Endothelial cell (in vitro differentiated cells): ENCODE data around the gene PARP3. TPM values are rescaled to one million over a fixed set of nuclear protein-coding genes. Genes with fewer than 3 reads are reported as not detected.
"Not testable (repeated sequence)": the region's sequence is repeated elsewhere in the genome, so short reads cannot be mapped to it uniquely, and the experiment has no call there.

Experiments
- DNase-seq: peaks from one replicate; pipeline ENCODE4 v3.0.0; 2021; ENCODE audit warnings: low spot score
- H3K27ac Mint-ChIP-seq: one replicate; pipeline ENCODE4 v1.8.0; 2021; ENCODE audit warnings: mixed read lengths, inconsistent platforms; ENCODE audit not compliant: unreplicated experiment
- H3K27me3 Mint-ChIP-seq: one replicate; pipeline ENCODE4 v1.8.0; 2021; ENCODE audit warnings: mild to moderate bottlenecking, moderate library complexity, mixed read lengths, inconsistent platforms; ENCODE audit not compliant: unreplicated experiment
- H3K36me3 Mint-ChIP-seq: one replicate; pipeline ENCODE4 v1.8.0; 2021; ENCODE audit warnings: mild to moderate bottlenecking, low read depth, mixed read lengths, inconsistent platforms; ENCODE audit not compliant: unreplicated experiment
- H3K4me1 Mint-ChIP-seq: one replicate; pipeline ENCODE4 v1.8.0; 2021; ENCODE audit warnings: mild to moderate bottlenecking, mixed read lengths, inconsistent platforms; ENCODE audit not compliant: unreplicated experiment
- H3K4me3 Mint-ChIP-seq: one replicate; pipeline ENCODE4 v1.8.0; 2021; ENCODE audit warnings: mild to moderate bottlenecking, mixed read lengths, inconsistent platforms; ENCODE audit not compliant: unreplicated experiment
- H3K9me3 Mint-ChIP-seq: one replicate; pipeline ENCODE4 v1.8.0; 2021; ENCODE audit warnings: mixed read lengths, inconsistent platforms; ENCODE audit not compliant: unreplicated experiment
- CTCF ChIP-seq: fragments of 200-600 bp; sonication (generic); IDR thresholded peaks from one replicate; pipeline ENCODE4 v1.5.0; 2021; ENCODE audit warnings: antibody characterized with exemption; ENCODE audit not compliant: unreplicated experiment
- total RNA-seq: library from RNA; stranded (reverse); fragmentation: NEBNext Ultra II Directional; extraction: Animal tissue kit (Norgen Biotek cat#: 25700); gene quantifications from one replicate; pipeline ENCODE4 v1.2.1, GENCODE V29; 2021; ENCODE audit not compliant: unreplicated experiment

The PARP3 gene
- total RNA-seq, 1 donor from 2014 or later: 4.6 TPM

GRCh38 chr3:51921081-51921578 is 21.0 kb upstream of the PARP3 start:
- Mint-ChIP-seq H3K4me3 (no peak overlapping the region), H3K27me3 (peaks cover 2% of the 10 kb centered on the region), H3K4me1 (no peaks in the 10 kb centered on the region), H3K36me3 (no peaks in the 10 kb centered on the region), H3K27ac (no peak overlapping the region), H3K9me3 (no peaks in the 10 kb centered on the region)
- no peak for TF ChIP-seq CTCF
- no peak for DNase-seq

- Mint-ChIP-seq H3K4me1 (no peaks in the 10 kb centered on the region), H3K4me3 (no peak overlapping the region), H3K9me3 (no peaks in the 10 kb centered on the region), H3K27me3 (peaks cover 4% of the 10 kb centered on the region), H3K27ac (no peak overlapping the region), H3K36me3 (peaks cover 10% of the 10 kb centered on the region)
- DNase-seq: no peak
- TF ChIP-seq CTCF: no peak
Measured at GRCh38 chr3:51927061-51927977, 14.8 kb upstream of the PARP3 start.

GRCh38 chr3:51928438-51928837 is 13.7 kb upstream of the PARP3 start:
- no peak for DNase-seq
- Mint-ChIP-seq H3K36me3 (peaks cover 10% of the 10 kb centered on the region), H3K4me3 (no peak overlapping the region), H3K4me1 (no peaks in the 10 kb centered on the region), H3K27ac (no peak overlapping the region), H3K9me3 (no peaks in the 10 kb centered on the region), H3K27me3 (peaks cover 4% of the 10 kb centered on the region)
- no peak for TF ChIP-seq CTCF

GRCh38 chr3:51928981-51929380 is 13.2 kb upstream of the PARP3 start:
- not testable (repeated sequence) for H3K27me3 Mint-ChIP-seq, DNase-seq
- H3K36me3 Mint-ChIP-seq: peaks cover 15% of the 10 kb centered on the region

GRCh38 chr3:51929420-51930003 is 12.7 kb upstream of the PARP3 start:
- Mint-ChIP-seq H3K4me3 (no peak overlapping the region), H3K27ac (no peak overlapping the region), H3K36me3 (peaks cover 19% of the 10 kb centered on the region), H3K9me3 (no peaks in the 10 kb centered on the region), H3K27me3 (peaks cover 4% of the 10 kb centered on the region), H3K4me1 (no peaks in the 10 kb centered on the region)
- no peak for DNase-seq
- TF ChIP-seq CTCF: no peak

More at GRCh38 chr3:51928981-51929380, 13.2 kb upstream of the PARP3 start:
- H3K27ac Mint-ChIP-seq, H3K4me3 Mint-ChIP-seq, H3K4me1 Mint-ChIP-seq, H3K9me3 Mint-ChIP-seq: not testable (repeated sequence)
